ENCODE data around the gene OBSL1.

The OBSL1 gene

GRCh38 chr2:219595256-219595655 is 23.9 kb upstream of the OBSL1 start:
- Histone ChIP-seq H3K4me3 (ENCODE audit: low read depth, low read length) (no peak overlapping the region), H3K27me3 (replicated peaks) (no peaks in the 10 kb centered on the region), H3K27ac (peak overlapping the region; percentile 21), H3K36me3 (replicated peaks) (no peaks in the 10 kb centered on the region)
- DNase-seq: no peak
- TF ChIP-seq, protein P1, sequence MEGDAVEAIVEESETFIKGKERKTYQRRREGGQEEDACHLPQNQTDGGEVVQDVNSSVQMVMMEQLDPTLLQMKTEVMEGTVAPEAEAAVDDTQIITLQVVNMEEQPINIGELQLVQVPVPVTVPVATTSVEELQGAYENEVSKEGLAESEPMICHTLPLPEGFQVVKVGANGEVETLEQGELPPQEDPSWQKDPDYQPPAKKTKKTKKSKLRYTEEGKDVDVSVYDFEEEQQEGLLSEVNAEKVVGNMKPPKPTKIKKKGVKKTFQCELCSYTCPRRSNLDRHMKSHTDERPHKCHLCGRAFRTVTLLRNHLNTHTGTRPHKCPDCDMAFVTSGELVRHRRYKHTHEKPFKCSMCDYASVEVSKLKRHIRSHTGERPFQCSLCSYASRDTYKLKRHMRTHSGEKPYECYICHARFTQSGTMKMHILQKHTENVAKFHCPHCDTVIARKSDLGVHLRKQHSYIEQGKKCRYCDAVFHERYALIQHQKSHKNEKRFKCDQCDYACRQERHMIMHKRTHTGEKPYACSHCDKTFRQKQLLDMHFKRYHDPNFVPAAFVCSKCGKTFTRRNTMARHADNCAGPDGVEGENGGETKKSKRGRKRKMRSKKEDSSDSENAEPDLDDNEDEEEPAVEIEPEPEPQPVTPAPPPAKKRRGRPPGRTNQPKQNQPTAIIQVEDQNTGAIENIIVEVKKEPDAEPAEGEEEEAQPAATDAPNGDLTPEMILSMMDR (IDR thresholded peaks at IDR 0.05; ENCODE audit: low read depth, low read length, missing control alignments): peak; percentile 39
- in situ Hi-C loops (cut with HindIII; ENCODE audit: low pct_ligation_motif_present, low sequenced_read_pairs): no loop called here

DNA sequence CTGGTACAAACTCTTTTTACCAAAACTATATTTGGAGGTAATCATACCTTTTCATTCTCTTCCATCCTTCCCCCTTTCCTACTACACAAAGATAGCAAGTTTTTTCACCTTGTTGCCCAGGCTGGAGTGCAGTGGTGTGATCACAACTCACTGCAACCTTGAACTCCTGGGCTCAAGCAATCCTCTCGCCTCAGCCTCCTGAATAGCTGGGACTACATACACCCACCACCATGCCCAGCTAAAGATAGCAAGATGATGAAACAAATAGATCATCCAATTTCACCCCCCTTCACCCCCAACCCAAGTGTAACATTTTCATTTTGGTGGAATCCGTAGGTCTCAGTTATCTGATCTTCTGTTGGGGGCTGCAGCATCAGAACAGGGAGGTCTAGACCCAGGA is 21.8 kb upstream of the OBSL1 start:
- no peak overlapping the region for H3K27ac ChIP-seq
- H3K27me3 ChIP-seq (replicated peaks): no peaks in the 10 kb centered on the region
- H3K4me3 ChIP-seq (ENCODE audit: low read depth, low read length): no peak overlapping the region
- TF ChIP-seq, protein P1 (IDR thresholded peaks at IDR 0.05; ENCODE audit: low read depth, low read length, missing control alignments): no peak
- in situ Hi-C loops (cut with HindIII; ENCODE audit: low pct_ligation_motif_present, low sequenced_read_pairs): no loop called here
- no peaks in the 10 kb centered on the region for H3K36me3 ChIP-seq (replicated peaks)
- DNase-seq: no peak

DNA sequence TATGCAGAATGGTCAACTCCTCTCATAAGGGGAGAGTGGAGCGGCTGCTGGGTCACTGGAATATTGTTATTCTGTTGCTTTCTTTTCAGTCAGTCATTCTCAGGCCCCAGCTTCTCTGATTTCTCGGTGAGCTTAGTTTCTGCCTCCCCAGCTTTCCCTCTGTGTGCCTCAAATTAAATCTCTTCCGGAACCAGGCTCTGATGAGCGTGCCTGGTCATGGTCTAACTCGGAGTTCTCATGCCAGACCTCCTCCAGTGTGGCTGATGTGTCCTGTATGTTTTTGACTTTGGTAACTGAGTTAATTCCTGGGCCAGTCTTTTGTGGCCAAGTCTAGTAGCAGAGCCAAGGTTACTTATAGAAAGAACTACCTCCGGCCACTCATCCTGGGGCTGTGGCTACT is 21.4 kb upstream of the OBSL1 start:
- TF ChIP-seq, protein P1 (IDR thresholded peaks at IDR 0.05; ENCODE audit: low read depth, low read length, missing control alignments): no peak
- no peak overlapping the region for H3K4me3 ChIP-seq (ENCODE audit: low read depth, low read length)
- no peak overlapping the region for H3K27ac ChIP-seq
- in situ Hi-C loops (cut with HindIII; ENCODE audit: low pct_ligation_motif_present, low sequenced_read_pairs): no loop called here
- DNase-seq: no peak
- H3K27me3 ChIP-seq (replicated peaks): no peaks in the 10 kb centered on the region
- H3K36me3 ChIP-seq (replicated peaks): no peaks in the 10 kb centered on the region

GRCh38 chr2:219591091-219591490 is 19.8 kb upstream of the OBSL1 start:
- Histone ChIP-seq H3K4me3 (ENCODE audit: low read depth, low read length) (no peak overlapping the region), H3K36me3 (replicated peaks) (no peaks in the 10 kb centered on the region), H3K27me3 (replicated peaks) (no peaks in the 10 kb centered on the region), H3K27ac (no peak overlapping the region)
- no peak for DNase-seq
- in situ Hi-C loops (cut with HindIII; ENCODE audit: low pct_ligation_motif_present, low sequenced_read_pairs): no loop called here
- TF ChIP-seq, protein P1 (IDR thresholded peaks at IDR 0.05; ENCODE audit: low read depth, low read length, missing control alignments): no peak

GRCh38 chr2:219581346-219581745 is 10.0 kb upstream of the OBSL1 start:
- H3K27me3 ChIP-seq (replicated peaks): no peaks in the 10 kb centered on the region
- H3K36me3 ChIP-seq (replicated peaks): no peaks in the 10 kb centered on the region
- H3K27ac ChIP-seq: no peak overlapping the region
- no peak for DNase-seq
- TF ChIP-seq, protein P1 (IDR thresholded peaks at IDR 0.05; ENCODE audit: low read depth, low read length, missing control alignments): no peak
- in situ Hi-C loops (cut with HindIII; ENCODE audit: low pct_ligation_motif_present, low sequenced_read_pairs): no loop called here
- H3K4me3 ChIP-seq (ENCODE audit: low read depth, low read length): no peak overlapping the region

DNA sequence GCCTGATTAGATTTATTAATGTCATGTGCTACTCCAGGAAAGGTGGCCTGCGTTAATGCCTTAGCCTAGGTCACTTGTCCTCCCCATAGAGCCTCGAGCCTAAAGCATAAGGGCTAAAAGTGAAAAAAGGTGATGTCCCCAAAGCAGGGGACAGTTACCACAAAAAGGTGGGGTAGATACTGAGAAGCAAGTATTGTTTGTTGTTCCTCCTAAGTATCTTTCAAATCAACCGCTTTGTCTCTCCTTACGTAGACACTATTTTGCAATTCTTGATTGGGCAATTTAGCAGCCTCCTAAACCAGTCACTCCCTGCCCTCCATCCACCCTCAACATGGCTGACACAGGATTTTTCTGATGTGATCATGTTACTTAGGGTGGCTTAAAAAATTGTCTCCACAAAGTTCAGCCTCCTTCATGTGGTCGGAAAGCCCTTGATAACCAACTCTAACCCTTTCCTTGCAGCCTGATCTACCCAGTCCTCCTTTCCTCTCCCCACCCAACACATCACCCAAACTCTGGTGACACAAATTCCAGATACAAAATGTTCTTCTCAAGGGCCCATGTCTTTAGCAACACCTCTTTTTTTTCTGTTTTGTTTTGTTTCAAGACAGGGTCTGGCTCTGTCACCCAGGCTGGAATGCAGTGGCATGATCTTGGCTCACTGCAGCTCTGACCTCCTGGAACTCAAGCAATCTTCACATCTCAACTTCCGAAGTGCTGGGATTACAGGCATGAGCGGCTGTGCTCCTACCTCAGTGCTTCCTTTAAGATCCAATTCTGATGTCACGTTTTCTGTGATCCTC is 7.7 kb upstream of the OBSL1 start:
- DNase-seq: no peak

More for the DNA sequence above, 7.7 kb upstream of the OBSL1 start:
- Histone ChIP-seq H3K4me3 (ENCODE audit: low read depth, low read length) (no peak overlapping the region), H3K36me3 (replicated peaks) (no peaks in the 10 kb centered on the region), H3K27ac (no peak overlapping the region), H3K27me3 (replicated peaks) (no peaks in the 10 kb centered on the region)
- TF ChIP-seq, protein P1 (IDR thresholded peaks at IDR 0.05; ENCODE audit: low read depth, low read length, missing control alignments): no peak
- in situ Hi-C loops (cut with HindIII; ENCODE audit: low pct_ligation_motif_present, low sequenced_read_pairs): no loop called here

All from brain microvascular endothelial cell (primary cell).